GM19099 (cell line): ENCODE data around the gene ITM2C.

Experiments used
- POLR2A ChIP-seq: IDR thresholded peaks from 3 replicates; pipeline ENCODE4 v1.6.1; 2011; ENCODE audit warnings: low read depth; ENCODE audit not compliant: insufficient read length; ENCODE audit errors: extremely low read depth

Gene ITM2C

DNA sequence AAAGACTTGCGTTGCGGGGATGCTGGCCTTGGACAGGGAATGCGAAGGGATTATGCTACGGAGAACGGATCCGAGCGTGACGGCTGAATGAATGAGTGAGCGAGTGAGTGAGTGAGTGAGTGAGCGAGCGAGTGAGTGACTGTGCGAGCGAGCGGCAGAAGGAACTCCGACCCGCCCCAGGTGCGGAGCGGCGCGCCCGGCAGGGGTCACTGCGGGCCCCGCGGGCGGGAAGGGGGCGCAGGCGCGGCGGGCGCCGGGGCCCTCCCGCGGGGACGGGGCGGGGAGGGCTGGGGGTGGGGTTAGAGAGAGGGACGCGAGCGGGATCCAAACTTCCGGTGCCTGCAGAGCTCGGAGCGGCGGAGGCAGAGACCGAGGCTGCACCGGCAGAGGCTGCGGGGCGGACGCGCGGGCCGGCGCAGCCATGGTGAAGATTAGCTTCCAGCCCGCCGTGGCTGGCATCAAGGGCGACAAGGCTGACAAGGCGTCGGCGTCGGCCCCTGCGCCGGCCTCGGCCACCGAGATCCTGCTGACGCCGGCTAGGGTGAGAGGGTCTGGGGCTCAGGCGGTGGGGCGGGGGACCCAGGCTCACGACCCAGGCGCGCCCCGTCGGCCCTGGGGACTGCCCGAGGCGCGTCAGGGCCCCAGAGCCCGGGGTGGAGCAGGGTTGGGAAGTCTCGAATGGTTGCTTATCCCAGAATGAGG, at the start of gene ITM2C:
Gene ITM2C, plus strand, starts transcription at position 338 of the 702 bp plus-strand sequence. Its CDS starts 84 bp downstream, at position 422.
- TF ChIP-seq POLR2A = peak; percentile 73

GRCh38 chr2:230815088-230815487, 49.7 kb upstream of the ITM2C start:
- TF ChIP-seq POLR2A = no peak

- TF ChIP-seq POLR2A = no peak
Measured at GRCh38 chr2:230816735-230817134, 48.0 kb upstream of the ITM2C start.

DNA sequence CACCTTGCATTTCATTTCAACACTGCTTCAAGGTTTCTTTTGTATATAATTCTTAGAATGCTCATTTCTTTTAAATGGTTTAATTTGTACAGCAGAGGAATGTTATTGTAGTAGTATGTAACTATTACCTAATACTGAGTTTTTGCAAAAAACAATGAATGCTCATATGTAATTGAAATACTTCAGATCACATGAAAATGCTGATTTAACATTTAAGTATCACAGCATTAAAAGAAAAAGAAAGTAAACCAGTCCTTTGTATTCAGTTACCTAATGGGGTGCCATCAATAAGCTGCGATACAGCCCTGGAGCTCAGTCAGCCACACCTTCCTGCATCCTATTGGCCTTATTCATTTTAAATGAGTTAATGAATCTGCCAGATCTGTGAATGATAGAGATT, 45.3 kb upstream of the ITM2C start:
- TF ChIP-seq POLR2A = no peak

- no peak for TF ChIP-seq POLR2A
Measured at GRCh38 chr2:230821261-230821990, 43.3 kb upstream of the ITM2C start.

- TF ChIP-seq POLR2A = no peak
Measured at GRCh38 chr2:230821991-230822520, 42.7 kb upstream of the ITM2C start.

- TF ChIP-seq POLR2A = no peak
Measured at GRCh38 chr2:230823264-230823964, 41.3 kb upstream of the ITM2C start.

DNA sequence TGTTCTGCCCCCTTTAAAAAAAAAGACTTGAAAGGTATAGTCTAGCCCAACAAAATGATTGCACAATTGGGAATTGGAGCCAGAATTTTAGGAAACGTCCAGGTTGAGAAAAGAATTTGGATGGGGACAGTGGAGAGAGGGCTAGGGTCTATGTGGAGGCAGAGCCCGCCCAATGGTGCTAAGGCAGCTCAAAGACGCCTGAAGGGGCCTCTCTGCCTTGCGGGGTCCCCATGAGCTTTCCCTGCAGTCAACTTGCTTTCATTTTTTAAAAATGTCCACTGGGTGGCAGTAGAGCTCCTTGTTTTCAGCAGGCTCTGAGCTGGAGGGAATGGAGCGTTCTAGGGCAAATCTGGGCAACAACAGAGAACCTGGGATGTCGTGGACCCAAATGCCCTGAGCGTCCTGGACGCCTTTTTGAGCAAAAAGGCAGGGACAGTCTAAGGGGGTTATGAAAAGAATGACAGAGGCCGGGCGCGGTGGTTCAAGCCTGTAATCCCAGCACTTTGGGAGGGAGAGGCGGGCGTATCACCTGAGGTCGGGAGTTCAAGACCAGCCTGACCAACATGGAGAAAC, 40.2 kb upstream of the ITM2C start:
- no peak for TF ChIP-seq POLR2A

GRCh38 chr2:230825354-230825753, 39.4 kb upstream of the ITM2C start:
- no peak for TF ChIP-seq POLR2A

GRCh38 chr2:230827774-230828271, 36.9 kb upstream of the ITM2C start:
- TF ChIP-seq POLR2A = no peak

- TF ChIP-seq POLR2A = no peak
Measured at GRCh38 chr2:230828272-230828961, 36.3 kb upstream of the ITM2C start.

- no peak for TF ChIP-seq POLR2A
Measured at GRCh38 chr2:230829293-230829692, 35.4 kb upstream of the ITM2C start.

DNA sequence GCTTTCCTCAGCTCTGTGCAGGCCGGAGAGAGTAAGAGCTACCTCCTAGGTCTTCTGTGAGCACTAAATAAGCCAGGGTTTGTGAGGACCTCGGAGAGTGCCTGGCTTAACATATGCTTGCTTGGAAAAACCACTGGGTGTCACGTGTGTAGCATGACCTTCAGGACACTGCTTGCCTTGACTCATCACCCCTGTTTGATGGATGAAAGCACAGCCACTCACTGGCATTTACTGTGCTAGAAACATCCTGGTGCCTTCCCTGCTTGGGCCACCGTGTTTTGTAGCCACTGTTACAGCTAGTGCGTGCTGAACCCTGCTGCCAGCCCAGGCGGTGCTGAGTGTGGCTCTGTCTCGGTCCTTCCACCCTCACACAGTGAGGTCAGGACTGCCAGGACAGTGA, 34.8 kb upstream of the ITM2C start:
- TF ChIP-seq POLR2A = no peak

DNA sequence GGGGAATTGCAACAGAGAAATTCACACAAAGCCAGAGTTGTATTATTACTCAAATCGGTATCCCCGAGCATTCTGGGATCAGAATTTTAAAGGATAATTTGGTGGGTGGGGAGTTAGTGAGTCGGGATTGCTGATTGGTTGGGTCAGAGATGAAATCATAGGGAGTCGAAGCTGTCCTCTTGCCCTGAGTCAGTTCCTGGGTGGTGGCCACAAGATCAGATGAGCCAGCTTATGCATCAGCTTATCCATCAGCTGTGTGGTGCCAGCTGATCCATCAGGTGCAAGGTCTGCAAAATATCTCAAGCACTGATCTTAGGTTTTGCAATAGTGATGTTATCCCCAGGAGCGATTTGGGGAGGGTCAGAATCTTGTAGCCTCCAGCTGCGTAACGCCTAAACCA, 34.3 kb upstream of the ITM2C start:
- TF ChIP-seq POLR2A = no peak
